ENCODE measurements around the gene LMO1.
A peak's percentile ranks its signal among the peaks of the same experiment; 100 is the strongest.

LMO1 gene

DNA sequence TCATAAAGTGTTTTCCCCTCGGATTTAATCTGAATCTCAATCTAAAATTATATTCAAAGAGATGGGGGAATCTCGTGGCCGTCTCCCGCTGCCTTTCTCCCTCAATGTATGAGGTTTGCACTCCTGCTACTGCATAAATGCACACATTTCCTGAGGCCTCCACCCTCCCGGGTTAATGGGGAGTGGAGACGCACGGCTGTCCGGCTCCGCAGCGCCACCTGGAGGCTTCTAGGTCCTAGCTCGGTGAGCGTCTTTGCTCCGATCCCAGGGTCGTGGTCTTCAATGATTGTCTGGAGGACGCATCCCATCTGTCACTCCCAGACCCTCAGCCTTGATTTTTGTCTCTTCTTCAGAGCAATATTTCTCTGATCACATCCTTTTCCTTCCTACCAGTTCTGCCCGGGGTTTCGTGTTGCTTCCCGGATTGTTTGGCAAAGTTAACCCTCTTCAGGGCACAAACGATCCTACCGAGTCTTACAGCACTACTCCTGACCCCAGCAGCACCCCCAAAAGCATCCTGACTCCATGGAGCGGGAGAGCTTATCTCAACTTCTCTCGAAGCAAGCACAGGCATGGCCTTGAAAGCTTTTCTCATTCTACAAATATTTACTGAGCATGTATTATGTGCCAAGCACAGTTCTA is at the start of gene LMO1:
LMO1 (minus strand) TSS at position 110 of the 642 bp plus-strand sequence. CDS start 516 bp downstream, outside the sequence.
- DNase-seq: peak; percentile 92

DNA sequence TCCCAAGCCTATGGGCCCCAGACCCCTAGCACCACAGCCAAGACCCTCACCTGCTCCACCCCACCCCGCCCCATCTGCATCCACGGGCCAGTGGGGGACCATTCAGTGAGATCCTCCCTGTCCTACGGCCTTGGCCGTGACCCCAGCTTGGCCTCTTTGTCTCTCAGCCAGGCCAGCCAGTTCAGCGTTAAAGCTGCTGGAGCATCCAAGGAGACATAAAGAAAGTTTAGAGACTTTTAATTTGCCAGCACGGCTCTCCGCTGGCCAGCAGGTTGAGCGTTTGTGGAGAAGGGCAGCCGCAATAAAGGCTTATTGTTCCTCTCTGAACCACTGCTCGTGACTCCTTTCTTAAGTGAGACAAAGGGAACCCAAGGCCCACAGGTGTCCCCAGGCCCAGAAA is 49.3 kb upstream of the LMO1 start:
- DNase-seq: no peak

GRCh38 chr11:8311366-8311765 is 47.7 kb upstream of the LMO1 start:
- DNase-seq: no peak

DNA sequence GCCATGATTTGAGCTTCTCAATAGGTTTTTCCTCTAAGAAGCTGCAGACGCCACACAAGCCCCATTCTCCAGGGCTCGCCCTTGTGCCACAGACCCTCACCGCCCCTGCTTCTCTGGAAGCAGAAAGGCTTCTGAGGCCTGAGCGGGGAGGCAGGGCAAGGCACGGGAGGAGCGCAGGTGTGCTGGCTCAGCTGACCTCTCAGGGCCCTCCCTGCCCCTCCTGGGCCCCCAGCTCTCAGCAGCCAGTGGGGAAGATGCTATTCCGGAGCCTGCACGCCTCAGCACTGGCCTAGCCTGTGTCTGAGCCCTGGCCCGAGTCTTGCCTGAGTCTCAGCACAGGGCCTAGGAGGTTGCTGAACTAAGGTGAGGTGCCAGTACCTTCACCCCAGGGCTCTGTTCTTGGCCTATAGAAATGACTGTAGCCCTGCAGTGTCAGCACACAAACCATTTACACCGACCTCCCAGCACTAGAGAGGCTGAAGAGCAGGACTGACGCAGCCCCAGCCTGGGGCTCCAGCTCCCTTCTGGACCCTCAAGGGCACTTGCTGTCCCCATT is 47.1 kb upstream of the LMO1 start:
- DNase-seq: no peak

GRCh38 chr11:8309862-8310261 is 46.2 kb upstream of the LMO1 start:
- DNase-seq: no peak

DNA sequence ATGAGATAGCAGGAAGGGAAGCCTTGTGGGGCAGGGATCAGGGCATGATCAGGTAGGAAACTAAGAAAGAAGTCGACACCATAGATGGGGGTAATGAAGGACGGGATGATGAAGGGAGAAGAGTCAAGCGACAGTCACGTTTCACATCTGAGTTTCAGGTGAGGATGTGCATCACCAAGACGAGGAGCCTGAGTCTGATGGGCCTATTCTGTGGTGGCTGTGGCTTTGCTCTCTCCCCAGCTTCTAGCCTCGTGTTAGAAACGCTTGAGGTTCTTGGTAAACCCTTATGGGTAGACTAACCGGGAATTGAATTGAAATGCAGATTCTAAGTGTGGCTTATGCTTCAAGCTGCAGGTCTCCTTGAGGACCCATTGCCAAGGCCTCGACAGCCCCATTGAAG is 45.6 kb upstream of the LMO1 start:
- DNase-seq: no peak

- no peak for DNase-seq
These were observed 43.9 kb upstream of the LMO1 start for GRCh38 chr11:8307601-8308000.

- no peak for DNase-seq
These were observed 37.9 kb upstream of the LMO1 start for GRCh38 chr11:8301622-8302021.

DNA sequence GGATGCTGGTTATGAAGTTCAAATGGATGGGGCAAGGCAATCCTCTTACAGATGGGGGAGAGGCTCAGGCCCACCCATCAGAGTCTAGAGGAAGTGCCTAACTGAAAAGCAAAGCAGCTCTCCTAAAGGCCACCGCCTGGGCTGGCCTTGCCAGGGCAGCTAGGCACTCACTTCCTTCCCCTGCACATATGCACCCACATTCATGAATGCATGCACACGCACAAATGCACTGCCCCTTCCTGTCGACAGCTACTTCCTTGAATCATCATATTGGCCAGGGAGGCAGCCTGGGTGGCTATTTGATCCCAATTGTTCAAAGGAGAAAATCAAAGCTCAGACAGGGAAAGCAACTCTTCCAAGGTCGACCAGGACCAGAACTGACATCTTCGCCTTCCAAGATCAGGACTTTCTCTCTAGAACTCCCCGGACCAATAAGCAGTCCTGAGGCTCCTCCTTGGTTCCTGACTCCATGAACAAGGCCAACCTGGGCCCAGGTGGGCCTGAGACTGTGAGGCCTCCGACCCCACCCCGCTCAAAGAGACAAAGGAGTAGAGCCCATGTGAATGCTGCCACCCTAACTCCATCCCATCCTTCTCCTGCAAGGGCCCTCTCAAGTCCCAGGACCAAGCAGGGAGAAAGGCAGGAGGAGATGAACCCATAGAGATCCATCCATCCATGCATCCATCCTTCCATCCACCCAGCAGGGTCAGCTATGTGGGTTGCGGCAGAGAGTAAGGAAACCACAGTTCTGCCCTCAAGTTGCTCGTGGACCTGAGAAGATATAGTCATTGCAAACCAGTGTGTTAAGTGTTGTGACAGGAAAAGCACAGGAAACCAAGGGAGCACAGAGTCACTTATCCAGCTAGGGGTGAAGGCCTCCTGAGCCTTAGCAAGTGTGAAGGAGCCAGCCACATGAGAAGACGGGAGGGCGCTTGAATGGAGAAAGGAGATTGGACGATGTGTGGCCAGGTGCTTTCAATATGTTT is 35.4 kb upstream of the LMO1 start:
- DNase-seq: no peak

DNA sequence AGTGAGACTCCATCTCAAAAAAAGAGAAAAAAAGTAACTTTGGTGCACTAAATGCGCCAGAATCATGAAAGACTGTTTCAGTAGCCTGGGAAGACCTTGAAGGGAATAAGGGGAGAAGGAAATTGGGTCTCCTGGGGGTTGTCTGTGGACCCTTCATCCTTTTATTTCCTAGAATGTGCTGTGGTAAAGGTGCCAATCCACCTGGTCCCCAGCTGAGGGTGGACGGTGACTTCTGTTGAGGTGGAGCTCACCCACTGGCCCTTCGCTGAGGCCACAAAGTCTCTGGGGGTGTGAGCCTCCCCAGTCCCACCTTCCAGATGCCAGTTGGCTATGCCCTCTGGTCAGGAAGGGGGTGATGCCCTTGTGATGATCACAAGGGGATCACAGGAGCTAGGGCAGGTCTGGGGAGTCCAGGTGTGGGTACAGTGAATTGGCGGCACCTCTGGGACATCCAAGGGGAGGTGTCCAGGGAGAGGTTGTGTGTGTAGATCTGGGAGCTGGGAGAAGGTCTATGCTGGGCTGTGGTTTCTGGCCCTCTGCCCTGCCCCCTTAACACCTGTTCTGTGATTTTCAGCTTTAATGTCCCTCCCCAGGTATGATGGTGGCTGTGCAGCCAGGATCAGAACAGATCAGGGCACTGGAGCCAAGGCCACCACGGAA is 34.2 kb upstream of the LMO1 start:
- peak; percentile 22 for DNase-seq

DNA sequence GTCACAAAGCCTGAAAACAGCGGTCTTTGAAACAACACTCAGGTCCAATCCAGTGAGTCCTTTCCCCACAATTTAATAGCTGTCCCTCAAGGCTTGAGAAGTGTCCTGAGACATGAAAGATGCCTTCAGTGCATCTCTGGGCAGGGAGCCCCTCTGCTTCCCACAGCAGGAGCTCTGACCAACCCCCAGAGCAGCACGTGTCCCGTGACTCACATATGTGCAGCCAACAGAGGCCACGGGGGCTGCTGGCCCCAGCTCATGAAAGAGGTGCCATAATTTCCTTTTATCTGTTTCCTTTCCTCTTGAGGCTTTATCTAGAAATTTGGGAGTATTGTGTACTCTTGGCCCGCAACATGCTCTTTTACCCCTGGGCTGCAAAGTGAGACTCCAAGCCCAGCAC is 33.2 kb upstream of the LMO1 start:
- DNase-seq: peak; percentile 15

- no peak for DNase-seq
These were observed 32.5 kb upstream of the LMO1 start for GRCh38 chr11:8296038-8296649.

DNA sequence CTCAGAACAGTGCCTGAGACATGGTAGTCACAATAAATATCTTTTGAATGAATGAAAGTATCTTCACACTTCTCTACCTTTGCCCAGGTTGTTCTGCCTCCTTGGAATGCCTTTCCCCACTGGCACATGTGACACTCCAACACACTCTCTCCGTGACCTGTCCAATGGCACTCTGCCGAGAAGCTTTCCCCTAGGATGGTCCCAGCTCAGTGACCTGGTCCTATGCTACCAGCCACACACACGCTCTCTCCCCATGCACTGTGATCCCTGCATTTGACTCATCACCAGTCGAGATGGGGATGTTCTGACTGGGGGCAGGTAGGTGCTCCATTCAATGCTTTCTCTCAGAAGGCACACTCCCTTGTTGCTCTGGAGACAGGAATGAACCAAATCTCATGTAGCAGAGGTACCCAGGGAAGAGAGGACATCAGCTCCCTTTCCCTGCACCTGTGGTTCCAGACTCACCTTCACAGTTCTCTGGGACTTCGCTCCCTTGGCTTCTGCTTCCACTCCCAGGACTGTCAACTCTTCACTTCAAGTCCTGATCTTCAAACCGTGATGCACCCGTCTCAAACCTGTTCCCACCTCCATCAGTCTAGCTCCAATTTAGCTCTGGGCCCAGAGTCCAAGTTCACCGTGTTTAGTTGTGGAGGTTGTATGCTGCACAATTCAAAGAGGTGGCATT is 30.7 kb upstream of the LMO1 start:
- DNase-seq: peak; percentile 10

GRCh38 chr11:8293171-8293570 is 29.5 kb upstream of the LMO1 start:
- DNase-seq: no peak

DNA sequence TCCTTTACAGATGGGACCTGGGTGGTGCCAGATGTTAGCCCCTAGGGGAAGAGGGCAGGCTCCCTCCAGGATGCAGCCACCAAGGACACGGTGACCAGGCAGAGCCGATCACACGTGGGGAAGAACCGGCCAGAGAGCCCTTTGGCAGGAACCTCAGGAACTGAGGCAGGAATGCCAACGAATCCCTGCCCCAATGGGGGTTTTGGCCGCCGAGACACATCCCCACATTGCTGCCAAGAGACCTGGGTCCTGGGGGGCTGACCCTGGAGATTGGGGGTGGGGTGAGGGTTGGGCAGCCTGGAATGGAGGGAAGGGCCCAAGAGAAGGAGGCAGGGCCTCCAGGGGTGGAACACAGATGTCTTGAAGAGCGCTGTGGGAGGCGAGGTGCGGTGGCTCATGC is 28.7 kb upstream of the LMO1 start:
- peak; percentile 25 for DNase-seq

DNA sequence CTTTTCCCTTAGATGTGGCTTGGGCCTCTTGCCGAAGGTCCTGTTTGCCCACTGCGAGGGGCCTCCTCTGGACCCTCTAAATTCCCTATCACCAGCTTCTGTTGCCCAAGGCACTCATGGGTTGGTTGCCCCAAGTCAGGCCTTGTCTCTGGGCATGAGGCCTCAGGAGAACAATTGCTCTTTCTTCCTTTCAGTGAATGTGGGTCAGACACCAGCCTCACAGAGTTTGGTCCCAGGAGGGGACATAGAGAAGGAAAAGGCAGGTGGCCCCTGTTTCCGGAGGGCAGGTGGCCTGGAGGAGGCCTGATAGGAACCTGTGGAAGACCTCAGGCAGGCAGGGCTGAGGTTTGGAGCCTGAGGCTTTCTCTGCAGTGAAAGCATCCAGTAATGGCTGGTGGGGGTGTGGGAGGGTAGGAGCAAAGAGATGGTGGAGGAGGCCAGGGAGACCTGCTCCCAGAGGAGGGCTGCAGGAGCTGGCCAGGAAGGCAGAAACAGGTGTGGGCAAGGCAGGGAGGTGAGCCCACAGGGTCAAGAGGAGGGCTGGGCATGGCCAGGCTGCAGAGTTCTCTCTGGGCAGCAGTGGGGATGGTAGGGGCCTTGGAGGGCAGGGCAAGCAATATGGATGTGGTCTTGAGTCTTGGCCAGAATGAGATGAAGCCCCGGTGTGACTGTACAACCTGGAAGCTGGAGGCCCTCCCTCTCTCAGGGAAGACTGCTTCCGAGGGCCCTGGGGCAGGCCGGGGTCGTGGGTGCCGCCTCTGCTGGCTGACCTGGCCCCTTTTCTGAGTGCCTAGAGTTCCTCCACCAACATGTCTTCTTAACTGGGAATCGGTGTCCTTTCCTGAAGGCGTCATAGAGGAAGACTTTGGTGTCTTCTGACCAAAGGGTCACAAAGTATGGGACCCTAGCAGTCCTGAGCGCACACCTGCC is 28.0 kb upstream of the LMO1 start:
- peak; percentile 12 for DNase-seq

DNA sequence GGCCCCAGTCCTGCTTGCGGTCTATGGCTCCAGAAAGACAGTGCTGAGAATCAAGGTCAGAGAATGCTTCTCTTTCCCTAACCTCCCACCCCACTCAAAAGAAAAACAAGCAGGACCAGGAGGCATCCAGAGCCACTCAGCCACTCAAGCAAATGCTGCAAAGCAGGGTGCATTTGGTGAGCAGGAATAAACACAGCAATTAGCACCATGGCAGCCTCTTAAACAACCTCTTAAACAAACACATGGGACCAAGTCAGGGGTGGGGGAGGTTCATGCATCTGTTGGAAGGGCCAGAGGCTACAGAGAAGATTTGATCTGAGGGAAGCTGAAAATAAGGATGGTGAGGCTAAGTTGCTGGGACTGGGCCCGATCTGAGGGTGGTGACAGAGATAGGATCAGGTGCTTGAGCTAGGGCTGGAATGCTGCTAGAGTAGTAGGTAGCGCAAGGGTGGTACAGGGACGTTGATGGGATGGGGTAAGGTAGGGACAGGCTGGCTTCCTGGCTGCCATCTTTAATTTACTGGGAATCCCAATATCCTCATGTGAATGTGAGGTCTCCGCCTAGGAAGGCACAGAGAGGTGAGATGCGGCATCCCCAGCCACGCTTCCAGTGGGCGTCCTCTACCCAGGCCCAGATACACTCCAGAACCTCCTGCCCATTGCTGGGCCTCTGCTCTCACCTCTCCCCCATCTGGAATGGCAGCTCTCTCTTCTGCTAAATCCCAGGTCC is 26.6 kb upstream of the LMO1 start:
- no peak for DNase-seq

- DNase-seq: peak; percentile 35
These were observed 25.8 kb upstream of the LMO1 start for GRCh38 chr11:8289492-8289918.

- no peak for DNase-seq
These were observed 25.3 kb upstream of the LMO1 start for GRCh38 chr11:8288824-8289491.
